ENCODE measurements around the gene CACNA1C. TPM values are rescaled to one million over a fixed set of nuclear protein-coding genes. Genes with fewer than 3 reads are reported as not detected.

Gene CACNA1C
- total RNA-seq, 1 experiment from 2014 or later, result 1.1 TPM

GRCh38 chr12:2637371-2637770, 584.6 kb downstream of the CACNA1C start:
- Histone ChIP-seq H4K5ac (ENCODE audit: insufficient read length, low read depth, low read length) (no peak overlapping the region), H2AK5ac (ENCODE audit: insufficient read length, low read length) (no peak overlapping the region), H2AFZ (ENCODE audit: low read length) (no peak overlapping the region), H3K4me2 (ENCODE audit: insufficient read depth, insufficient read length, low read length) (no peak overlapping the region), H4K8ac (replicated peaks; ENCODE audit: insufficient read length, low read depth, low read length) (no peak overlapping the region), H3K18ac (ENCODE audit: insufficient read length, low read depth, low read length) (no peak overlapping the region), H3K27me3 (ENCODE audit: insufficient read depth, low read length) (no peaks in the 10 kb centered on the region), H2BK5ac (ENCODE audit: insufficient read length, low read length) (no peak overlapping the region), H3K79me1 (ENCODE audit: insufficient read depth, low read depth, low read length, poor library complexity, severe bottlenecking) (no peaks in the 10 kb centered on the region), H3K23ac (ENCODE audit: insufficient read length, low read depth, low read length) (no peak overlapping the region), H2BK20ac (ENCODE audit: low read depth, low read length, poor library complexity, severe bottlenecking) (no peak overlapping the region), H3K9ac (ENCODE audit: extremely low read depth, insufficient read length, low read length) (no peak overlapping the region), H3K56ac (ENCODE audit: insufficient read length, low read depth, low read length) (no peak overlapping the region), H2BK12ac (ENCODE audit: insufficient read length, low read depth, low read length) (no peak overlapping the region), H3K27ac (ENCODE audit: insufficient read length, low read depth, low read length) (no peak overlapping the region), H3K4me1 (ENCODE audit: insufficient read depth, low read length) (peaks cover 5% of the 10 kb centered on the region; the same call in 1 of the 2 replicates), H3K4ac (ENCODE audit: low read depth, low read length) (no peak overlapping the region), H3T11ph (ENCODE audit: low read length) (no peak overlapping the region), H3K9me3 (ENCODE audit: control insufficient read depth, low read depth, low read length) (no peaks in the 10 kb centered on the region), H4K91ac (ENCODE audit: insufficient read length, low read depth, low read length) (no peak overlapping the region), H3K79me2 (ENCODE audit: insufficient read depth, low read length) (no peaks in the 10 kb centered on the region), H3K14ac (ENCODE audit: insufficient read depth, low read length) (no peak overlapping the region), H2BK15ac (ENCODE audit: low read depth, low read length) (no peak overlapping the region), H3K23me2 (ENCODE audit: insufficient read length, low read depth, low read length, poor library complexity, severe bottlenecking) (no peaks in the 10 kb centered on the region), H4K20me1 (ENCODE audit: control insufficient read depth, insufficient read depth, insufficient read length) (no peaks in the 10 kb centered on the region), H2BK120ac (ENCODE audit: low read depth, low read length, poor library complexity, severe bottlenecking) (no peak overlapping the region)
- Mint-ChIP-seq H3K36me3 (ENCODE audit: insufficient read depth in 1 of 3, low read depth in 3 of 3) (peaks cover 0 to 6% (median 0%) of the 10 kb centered on the region in 3 experiments; a peak in 2 of 7 replicates), H3K27me3 (ENCODE audit: low read depth) (peaks cover 15% of the 10 kb centered on the region), H3K4me3 (no peak overlapping the region), H3K27ac (no peak overlapping the region), H3K9me3 (peaks cover 2 to 3% of the 10 kb centered on the region in 2 experiments; a peak in 2 of 5 replicates), H3K4me1 (peaks cover 35% of the 10 kb centered on the region in 2 experiments)
- no peak for TF ChIP-seq CTCF (conservative IDR thresholded peaks at IDR 0.05)
- no peak for DNase-seq
- no CpG with 5 or more reads among the region's 8 CpGs for WGBS (ENCODE audit: extremely low coverage, insufficient read length, low lambda C conversion rate)

Measured in H9 (cell line).